Osteoblast (primary cell): Measurements from ENCODE around the gene GAK. TPM values are rescaled to one million over a fixed set of nuclear protein-coding genes. Genes with fewer than 3 reads are reported as not detected.

Source experiments
- DNase-seq: peaks from one replicate; pipeline ENCODE4 v3.0.0; 2011; ENCODE audit warnings: low spot score, mixed read lengths; ENCODE audit not compliant: insufficient read length; ENCODE audit errors: missing footprints
- H2AFZ ChIP-seq: 2 replicates; pipeline ENCODE4 v1.6.0; 2011; ENCODE audit warnings: mild to moderate bottlenecking, low read length
- H3K27ac ChIP-seq: 2 replicates; pipeline ENCODE4 v1.5.1; 2011; ENCODE audit warnings: mild to moderate bottlenecking, low read depth, low read length, moderate library complexity
- H3K27me3 ChIP-seq: 2 replicates; pipeline ENCODE4 v1.6.0; 2012; ENCODE audit warnings: mild to moderate bottlenecking, control low read depth, inconsistent platforms, low read length, moderate library complexity; ENCODE audit not compliant: insufficient read depth
- H3K36me3 ChIP-seq: 2 replicates; pipeline ENCODE4 v1.5.1; 2011; ENCODE audit warnings: mild to moderate bottlenecking, low read length, control low read depth, moderate library complexity; ENCODE audit not compliant: insufficient read depth
- H3K4me1 ChIP-seq: 2 replicates; pipeline ENCODE4 v1.5.1; 2011; ENCODE audit warnings: mild to moderate bottlenecking, low read length, control low read depth, moderate library complexity; ENCODE audit not compliant: insufficient read depth
- H3K4me2 ChIP-seq: 2 replicates; pipeline ENCODE4 v1.6.0; 2011; ENCODE audit warnings: mild to moderate bottlenecking, low read length; ENCODE audit not compliant: insufficient read depth
- H3K4me3 ChIP-seq: fragments of 200-600 bp; sonication (generic); 3 replicates; pipeline ENCODE4 v1.5.1; 2012; ENCODE audit warnings: mild to moderate bottlenecking, low read length, inconsistent platforms; ENCODE audit not compliant: insufficient read depth
- H3K79me2 ChIP-seq: 2 replicates; pipeline ENCODE4 v1.6.0; 2012; ENCODE audit warnings: mild to moderate bottlenecking, low read length, control low read depth, inconsistent platforms; ENCODE audit not compliant: insufficient read depth
- H3K9me3 ChIP-seq: 2 replicates; pipeline ENCODE4 v1.5.1; 2011; ENCODE audit warnings: low read depth, low read length, control low read depth
- H4K20me1 ChIP-seq: 2 replicates; pipeline ENCODE4 v1.6.0; 2012; ENCODE audit warnings: mild to moderate bottlenecking, low read length, control low read depth; ENCODE audit not compliant: insufficient read depth
- CTCF ChIP-seq: IDR thresholded peaks from 2 replicates; pipeline ENCODE4 v1.5.1; 2011; ENCODE audit warnings: mild to moderate bottlenecking, low read depth, low read length, moderate library complexity; ENCODE audit errors: extremely low read depth
- total RNA-seq: library from RNA; depleted of rRNA; stranded (reverse); fragments of >200 nt; gene quantifications from 2 replicates; pipeline ENCODE4 v1.2.3, GENCODE V29; 2012

Gene GAK
- total RNA-seq, 1 donor: 48.9 TPM

GRCh38 chr4:844752-845232 lies 87.3 kb downstream of the GAK start:
- Histone ChIP-seq H3K4me1 (peaks cover 6% of the 10 kb centered on the region), H3K79me2 (no peaks in the 10 kb centered on the region), H4K20me1 (no peaks in the 10 kb centered on the region), H3K36me3 (no peaks in the 10 kb centered on the region), H3K9me3 (no peaks in the 10 kb centered on the region), H3K27me3 (no peaks in the 10 kb centered on the region), H3K4me2 (no peak overlapping the region), H3K4me3 (no peak overlapping the region), H2AFZ (no peak overlapping the region), H3K27ac (no peak overlapping the region)
- DNase-seq: peak; percentile 77
- TF ChIP-seq CTCF: no peak

- Histone ChIP-seq H3K4me3 (no peak overlapping the region), H3K9me3 (peaks cover 9% of the 10 kb centered on the region), H3K79me2 (no peaks in the 10 kb centered on the region), H4K20me1 (no peaks in the 10 kb centered on the region), H3K4me2 (no peak overlapping the region), H2AFZ (no peak overlapping the region), H3K27ac (no peak overlapping the region), H3K4me1 (no peaks in the 10 kb centered on the region), H3K36me3 (no peaks in the 10 kb centered on the region), H3K27me3 (no peaks in the 10 kb centered on the region)
- no peak for TF ChIP-seq CTCF
- DNase-seq: peak; percentile 37
Measured at GRCh38 chr4:839675-840443, 92.3 kb downstream of the GAK start.

GRCh38 chr4:837772-838171 lies 94.3 kb downstream of the GAK start:
- H3K79me2 ChIP-seq: no peaks in the 10 kb centered on the region

More at GRCh38 chr4:837772-838171, 94.3 kb downstream of the GAK start:
- Histone ChIP-seq H3K4me3 (no peak overlapping the region), H3K27me3 (peaks cover 8% of the 10 kb centered on the region), H4K20me1 (no peaks in the 10 kb centered on the region), H3K4me1 (no peaks in the 10 kb centered on the region), H2AFZ (no peak overlapping the region), H3K27ac (no peak overlapping the region), H3K4me2 (no peak overlapping the region), H3K9me3 (peaks cover 9% of the 10 kb centered on the region), H3K36me3 (no peaks in the 10 kb centered on the region)
- no peak for TF ChIP-seq CTCF
- DNase-seq: peak; percentile 41
